HL-60 (cell line): ENCODE measurements around the gene CCDC40.

ENCODE experiments used
- POLR2AphosphoS5 ChIP-seq: IDR thresholded peaks from 2 replicates; pipeline ENCODE4 v1.6.1; 2012; ENCODE audit warnings: low read depth
- SPI1 ChIP-seq: IDR thresholded peaks from 2 replicates; pipeline ENCODE4 v1.6.1; 2012; ENCODE audit warnings: low read depth, mild to moderate bottlenecking, borderline replicate concordance
- TF ChIP-seq, protein P1 (sequence below): IDR thresholded peaks from one replicate; pipeline ENCODE4 v1.5.1; 2011; ENCODE audit warnings: low read length, control low read depth, inconsistent platforms; ENCODE audit not compliant: insufficient read depth

- TF ChIP-seq, protein P1, sequence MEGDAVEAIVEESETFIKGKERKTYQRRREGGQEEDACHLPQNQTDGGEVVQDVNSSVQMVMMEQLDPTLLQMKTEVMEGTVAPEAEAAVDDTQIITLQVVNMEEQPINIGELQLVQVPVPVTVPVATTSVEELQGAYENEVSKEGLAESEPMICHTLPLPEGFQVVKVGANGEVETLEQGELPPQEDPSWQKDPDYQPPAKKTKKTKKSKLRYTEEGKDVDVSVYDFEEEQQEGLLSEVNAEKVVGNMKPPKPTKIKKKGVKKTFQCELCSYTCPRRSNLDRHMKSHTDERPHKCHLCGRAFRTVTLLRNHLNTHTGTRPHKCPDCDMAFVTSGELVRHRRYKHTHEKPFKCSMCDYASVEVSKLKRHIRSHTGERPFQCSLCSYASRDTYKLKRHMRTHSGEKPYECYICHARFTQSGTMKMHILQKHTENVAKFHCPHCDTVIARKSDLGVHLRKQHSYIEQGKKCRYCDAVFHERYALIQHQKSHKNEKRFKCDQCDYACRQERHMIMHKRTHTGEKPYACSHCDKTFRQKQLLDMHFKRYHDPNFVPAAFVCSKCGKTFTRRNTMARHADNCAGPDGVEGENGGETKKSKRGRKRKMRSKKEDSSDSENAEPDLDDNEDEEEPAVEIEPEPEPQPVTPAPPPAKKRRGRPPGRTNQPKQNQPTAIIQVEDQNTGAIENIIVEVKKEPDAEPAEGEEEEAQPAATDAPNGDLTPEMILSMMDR, result no peak
- no peak for TF ChIP-seq POLR2AphosphoS5
- no peak for TF ChIP-seq SPI1
Observed at GRCh38 chr17:80119271-80119791, 82.9 kb downstream of the CCDC40 start.
